Caco-2 (cell line): ENCODE measurements around the gene CAGE1. TPM values are rescaled to one million over a fixed set of nuclear protein-coding genes. Genes with fewer than 3 reads are reported as not detected.

ENCODE experiments used
- BruUV-seq: library from RNA; stranded (reverse); fragments of 400-500 nt; replicated peaks from 2 replicates; lab custom pipeline; 2021; lab: Mats Ljungman, UMichigan
- CTCF ChIA-PET: fragments of 300-600 bp; sonication (Branson Sonifier 250); formaldehyde crosslinking; loops from one replicate; lab custom pipeline; 2022; ENCODE audit warnings: antibody characterized with exemption; lab: Charles Lee
- POLR2A ChIA-PET: fragments of 300-600 bp; sonication (Branson Sonifier 250); formaldehyde crosslinking; loops from one replicate; lab custom pipeline; 2022; ENCODE audit warnings: antibody characterized with exemption; lab: Charles Lee
- DNase-seq, 2 experiments: peaks; one replicate each; pipeline versions ENCODE4 v3.0.0 to v3.0.0-alpha.2; 2020 to 2022
- H3K27me3 ChIP-seq: replicated peaks from 2 replicates; pipeline ENCODE4 v1.6.0; 2011; ENCODE audit warnings: low read length; ENCODE audit not compliant: control insufficient read depth, insufficient read depth
- H3K36me3 ChIP-seq: 2 replicates; pipeline ENCODE4 v1.5.1; 2011; ENCODE audit warnings: low read length; ENCODE audit not compliant: control insufficient read depth, insufficient read depth
- H3K4me1 ChIP-seq: fragments of 250-450 bp; sonication (Bioruptor Pico); 2 replicates; pipeline ENCODE4 v1.5.1; 2020; ENCODE audit warnings: mild to moderate bottlenecking
- H3K4me3 ChIP-seq: 2 replicates; pipeline ENCODE4 v1.5.1; 2011; ENCODE audit warnings: low read depth, mild to moderate bottlenecking, control low read depth, low read length
- H3K9me3 ChIP-seq: fragments of 250-450 bp; sonication (Bioruptor Pico); 2 replicates; pipeline ENCODE4 v1.5.1; 2020; ENCODE audit warnings: mild to moderate bottlenecking, moderate library complexity
- H3K27ac Mint-ChIP-seq: one replicate; pipeline ENCODE4 v1.8.0; 2022; ENCODE audit warnings: mixed read lengths; ENCODE audit not compliant: unreplicated experiment
- H3K27me3 Mint-ChIP-seq: one replicate; pipeline ENCODE4 v1.8.0; 2022; ENCODE audit warnings: mixed read lengths; ENCODE audit not compliant: insufficient read depth, unreplicated experiment
- H3K36me3 Mint-ChIP-seq: one replicate; pipeline ENCODE4 v1.8.0; 2022; ENCODE audit warnings: mild to moderate bottlenecking, mixed read lengths; ENCODE audit not compliant: insufficient read depth, unreplicated experiment
- H3K4me1 Mint-ChIP-seq: one replicate; pipeline ENCODE4 v1.8.0; 2022; ENCODE audit warnings: low read depth, mixed read lengths; ENCODE audit not compliant: unreplicated experiment
- H3K4me3 Mint-ChIP-seq: one replicate; pipeline ENCODE4 v1.8.0; 2022; ENCODE audit warnings: mild to moderate bottlenecking, moderate library complexity, mixed read lengths; ENCODE audit not compliant: unreplicated experiment
- H3K9me3 Mint-ChIP-seq: one replicate; pipeline ENCODE4 v1.8.0; 2022; ENCODE audit warnings: mixed read lengths; ENCODE audit not compliant: unreplicated experiment
- intact Hi-C: fragments of 100-400 bp; cut with micrococcal nuclease; formaldehyde crosslinking; loops from one replicate; pipeline ENCODE4 v1.10.0; 2022; ENCODE audit not compliant: unreplicated experiment
- total RNA-seq: library from RNA; stranded (reverse); gene quantifications from 2 replicates; pipeline ENCODE4 v1.2.3, GENCODE V29; 2022
- TF ChIP-seq, protein P1 (sequence below), 2 experiments: fragments of 200-600 bp in 1 of 2; IDR thresholded peaks; 1 replicate in 1 of 2; 2 replicates in 1 of 2; pipeline versions ENCODE4 v1.5.1 to v1.8.0; 2011 to 2022; ENCODE audit warnings: antibody characterized with exemption in 1 of 2, control low read depth in 1 of 2, inconsistent platforms in 1 of 2, low read depth in 1 of 2, low read length in 1 of 2, mild to moderate bottlenecking in 1 of 2, moderate library complexity in 1 of 2; ENCODE audit not compliant: insufficient read depth in 1 of 2, severe bottlenecking in 1 of 2, unreplicated experiment in 1 of 2

The CAGE1 gene
- total RNA-seq, 1 experiment from 2014 or later: 0.59 TPM

GRCh38 chr6:7421066-7421465 is 31.5 kb upstream of the CAGE1 start:
- CTCF ChIA-PET: no interaction called here
- H3K4me1 Mint-ChIP-seq: peaks cover 25% of the 10 kb centered on the region
- no peaks in the 10 kb centered on the region for H3K9me3 Mint-ChIP-seq
- no peaks in the 10 kb centered on the region for H3K27me3 Mint-ChIP-seq
- H3K4me3 ChIP-seq: no peak overlapping the region
- H3K27me3 ChIP-seq: no peaks in the 10 kb centered on the region
- H3K9me3 ChIP-seq: no peaks in the 10 kb centered on the region
- TF ChIP-seq, protein P1, sequence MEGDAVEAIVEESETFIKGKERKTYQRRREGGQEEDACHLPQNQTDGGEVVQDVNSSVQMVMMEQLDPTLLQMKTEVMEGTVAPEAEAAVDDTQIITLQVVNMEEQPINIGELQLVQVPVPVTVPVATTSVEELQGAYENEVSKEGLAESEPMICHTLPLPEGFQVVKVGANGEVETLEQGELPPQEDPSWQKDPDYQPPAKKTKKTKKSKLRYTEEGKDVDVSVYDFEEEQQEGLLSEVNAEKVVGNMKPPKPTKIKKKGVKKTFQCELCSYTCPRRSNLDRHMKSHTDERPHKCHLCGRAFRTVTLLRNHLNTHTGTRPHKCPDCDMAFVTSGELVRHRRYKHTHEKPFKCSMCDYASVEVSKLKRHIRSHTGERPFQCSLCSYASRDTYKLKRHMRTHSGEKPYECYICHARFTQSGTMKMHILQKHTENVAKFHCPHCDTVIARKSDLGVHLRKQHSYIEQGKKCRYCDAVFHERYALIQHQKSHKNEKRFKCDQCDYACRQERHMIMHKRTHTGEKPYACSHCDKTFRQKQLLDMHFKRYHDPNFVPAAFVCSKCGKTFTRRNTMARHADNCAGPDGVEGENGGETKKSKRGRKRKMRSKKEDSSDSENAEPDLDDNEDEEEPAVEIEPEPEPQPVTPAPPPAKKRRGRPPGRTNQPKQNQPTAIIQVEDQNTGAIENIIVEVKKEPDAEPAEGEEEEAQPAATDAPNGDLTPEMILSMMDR (IDR thresholded peaks at IDR 0.05; ENCODE audit: insufficient read depth in 1 of 2, low read depth in 1 of 2, low read length in 1 of 2, severe bottlenecking in 1 of 2, unreplicated experiment in 1 of 2): no peak
- no peaks in the 10 kb centered on the region for H3K36me3 ChIP-seq
- no peak overlapping the region for H3K4me3 Mint-ChIP-seq
- POLR2A ChIA-PET: no interaction called here
- intact Hi-C loops: no loop called here
- peaks cover 38% of the 10 kb centered on the region for H3K4me1 ChIP-seq
- BruUV-seq: no TSS peak
- DNase-seq: no peak
- H3K36me3 Mint-ChIP-seq: peaks cover 17% of the 10 kb centered on the region
- no peak overlapping the region for H3K27ac Mint-ChIP-seq

DNA sequence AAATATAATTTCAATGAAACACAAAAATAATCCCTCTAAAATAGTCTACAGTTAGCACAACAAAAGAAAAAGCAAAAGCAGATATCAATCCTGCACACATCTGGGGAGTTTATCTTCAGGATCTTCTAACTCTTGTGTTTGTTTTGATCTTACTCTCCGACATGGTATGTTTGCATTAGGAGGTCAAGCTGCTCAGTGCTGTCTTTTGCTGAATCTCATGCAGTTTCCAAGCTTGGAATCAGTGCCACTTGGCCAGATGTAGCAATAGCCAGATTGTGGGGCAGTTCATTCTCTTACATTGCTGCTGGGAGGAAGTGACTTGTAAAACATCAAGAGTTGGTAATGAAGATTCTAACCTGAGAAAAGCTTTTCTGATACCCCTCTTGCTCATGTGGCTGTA is 29.5 kb upstream of the CAGE1 start:
- intact Hi-C loops: no loop called here
- Histone ChIP-seq H3K27me3 (no peaks in the 10 kb centered on the region), H3K4me1 (peaks cover 53% of the 10 kb centered on the region), H3K36me3 (no peaks in the 10 kb centered on the region), H3K4me3 (no peak overlapping the region), H3K9me3 (no peaks in the 10 kb centered on the region)
- H3K27me3 Mint-ChIP-seq: no peaks in the 10 kb centered on the region
- peaks cover 33% of the 10 kb centered on the region for H3K36me3 Mint-ChIP-seq
- CTCF ChIA-PET: interaction anchor here (0.6 to 0.8 kb wide), 3 partner anchors 47 to 196 kb away, joined by 3 to 4 read pairs (median 4); no protein-coding TSS in a partner anchor
- peak overlapping the region; percentile 46 for H3K27ac Mint-ChIP-seq
- TF ChIP-seq, protein P1 (IDR thresholded peaks at IDR 0.05; ENCODE audit: insufficient read depth in 1 of 2, low read depth in 1 of 2, low read length in 1 of 2, severe bottlenecking in 1 of 2, unreplicated experiment in 1 of 2): no peak
- peak in 1 of 2 experiments; percentile 48 for DNase-seq
- H3K9me3 Mint-ChIP-seq: no peaks in the 10 kb centered on the region
- BruUV-seq: no TSS peak
- H3K4me3 Mint-ChIP-seq: peak overlapping the region; percentile 45
- peaks cover 42% of the 10 kb centered on the region for H3K4me1 Mint-ChIP-seq
- POLR2A ChIA-PET: no interaction called here

DNA sequence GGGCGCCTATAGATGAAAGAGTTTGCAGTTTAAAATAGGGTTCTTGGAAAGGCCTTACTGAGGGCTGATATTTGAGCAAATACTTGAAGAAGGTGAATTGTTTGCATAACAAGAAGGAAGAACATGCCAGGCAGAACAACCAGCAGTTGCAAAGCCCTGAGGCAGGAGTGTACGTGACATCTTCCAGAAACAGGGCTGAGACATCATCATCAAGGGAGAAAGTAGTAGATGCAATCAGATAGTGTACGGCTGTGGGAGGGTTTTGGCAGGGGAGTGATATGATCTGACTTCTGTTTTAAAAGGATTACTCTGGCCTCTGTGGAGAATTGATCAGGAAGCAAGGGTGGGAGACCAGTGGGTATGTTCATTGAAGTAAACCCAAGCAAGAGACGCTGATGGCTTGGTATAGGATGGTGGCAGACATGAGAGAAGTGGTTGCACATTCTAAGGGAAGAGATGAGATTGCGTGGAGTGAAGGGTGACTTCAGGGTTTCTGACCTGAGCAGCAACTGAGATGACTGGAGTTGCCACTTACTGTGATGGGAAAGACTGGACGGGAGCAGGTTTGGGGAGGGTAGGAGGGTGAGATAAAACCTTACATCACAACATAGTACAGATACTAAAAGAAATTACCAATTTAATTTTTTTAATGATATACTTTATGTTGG is 28.8 kb upstream of the CAGE1 start:
- no peaks in the 10 kb centered on the region for H3K9me3 ChIP-seq
- H3K4me1 Mint-ChIP-seq: peaks cover 49% of the 10 kb centered on the region
- CTCF ChIA-PET: interaction anchor here (0.8 kb wide), 1 partner anchor 197 kb away, joined by 4 read pairs; no protein-coding TSS in a partner anchor
- BruUV-seq: no TSS peak
- H3K27me3 ChIP-seq: no peaks in the 10 kb centered on the region
- H3K27me3 Mint-ChIP-seq: no peaks in the 10 kb centered on the region
- peak overlapping the region; percentile 26 for H3K27ac Mint-ChIP-seq
- peak in 1 of 2 experiments; percentile 63 for DNase-seq
- peaks cover 60% of the 10 kb centered on the region for H3K4me1 ChIP-seq
- H3K36me3 ChIP-seq: no peaks in the 10 kb centered on the region
- H3K4me3 Mint-ChIP-seq: peak overlapping the region; percentile 1
- TF ChIP-seq, protein P1 (IDR thresholded peaks at IDR 0.05; ENCODE audit: insufficient read depth in 1 of 2, low read depth in 1 of 2, low read length in 1 of 2, severe bottlenecking in 1 of 2, unreplicated experiment in 1 of 2): no peak
- intact Hi-C loops: no loop called here
- no peak overlapping the region for H3K4me3 ChIP-seq
- POLR2A ChIA-PET: no interaction called here
- H3K36me3 Mint-ChIP-seq: peaks cover 40% of the 10 kb centered on the region
- no peaks in the 10 kb centered on the region for H3K9me3 Mint-ChIP-seq
